IMR-90 (cell line): ENCODE data around the gene FSTL3. TPM values are rescaled to one million over a fixed set of nuclear protein-coding genes. Genes with fewer than 3 reads are reported as not detected.
A peak's percentile ranks its signal among the peaks of the same experiment; 100 is the strongest.

ENCODE experiments used
- ATAC-seq: fragments of 200-7000 bp; cut with Tn5 transposase; 2 replicates; pipeline ENCODE4 v1.9.1; 2020; ENCODE audit warnings: low read depth, mild to moderate bottlenecking, moderate library complexity
- BruUV-seq: library from RNA; stranded (reverse); fragments of 400-500 nt; replicated peaks from 2 replicates; lab custom pipeline; 2021; lab: Mats Ljungman, UMichigan
- CTCF ChIA-PET: fragments of 300-600 bp; formaldehyde crosslinking; extraction: SDS; loops from one replicate; lab custom pipeline; 2021; ENCODE audit warnings: antibody characterized with exemption; lab: Yijun Ruan, JAX
- POLR2A ChIA-PET: fragments of 300-600 bp; sonication (Branson Sonifier 250); formaldehyde crosslinking; loops from one replicate; lab custom pipeline; 2022; ENCODE audit warnings: antibody characterized with exemption; ENCODE audit not compliant: unreplicated experiment; lab: Charles Lee
- DNase-seq: peaks from one replicate; pipeline ENCODE4 v3.0.0; 2013
- H2AFZ ChIP-seq: replicated peaks from 2 replicates; pipeline ENCODE3; 2013; ENCODE audit warnings: low read length, mild to moderate bottlenecking; ENCODE audit not compliant: poor library complexity
- H2AK5ac ChIP-seq: 2 replicates; pipeline ENCODE4 v1.6.1; 2013; ENCODE audit warnings: low read depth, low read length, inconsistent platforms
- H2AK9ac ChIP-seq: replicated peaks from 2 replicates; pipeline ENCODE3; 2013; ENCODE audit warnings: mild to moderate bottlenecking, low read depth, low read length, moderate library complexity; ENCODE audit not compliant: poor library complexity
- H2BK120ac ChIP-seq: 2 replicates; pipeline ENCODE4 v1.6.1; 2013; ENCODE audit warnings: low read depth, low read length, inconsistent platforms
- H2BK15ac ChIP-seq: 3 replicates; pipeline ENCODE4 v1.6.1; 2013; ENCODE audit warnings: low read depth, low read length, inconsistent platforms
- H2BK20ac ChIP-seq: 2 replicates; pipeline ENCODE4 v1.6.1; 2013; ENCODE audit warnings: low read depth, mild to moderate bottlenecking, inconsistent platforms, low read length, moderate library complexity
- H2BK5ac ChIP-seq: 2 replicates; pipeline ENCODE4 v1.6.1; 2013; ENCODE audit warnings: mild to moderate bottlenecking, low read depth, low read length, inconsistent platforms; ENCODE audit not compliant: poor library complexity, severe bottlenecking
- H3K14ac ChIP-seq: replicated peaks from 2 replicates; pipeline ENCODE4 v1.6.1; 2013; ENCODE audit warnings: low read depth, low read length, inconsistent platforms
- H3K18ac ChIP-seq: 2 replicates; pipeline ENCODE4 v1.6.1; 2013; ENCODE audit warnings: low read depth, low read length, control low read depth
- H3K23ac ChIP-seq: 2 replicates; pipeline ENCODE4 v1.6.1; 2013; ENCODE audit warnings: low read depth, low read length, inconsistent platforms
- H3K27ac ChIP-seq: 2 replicates; pipeline ENCODE4 v1.5.1; 2013; ENCODE audit warnings: mild to moderate bottlenecking, control low read depth, low read length; ENCODE audit not compliant: insufficient read depth
- H3K27me3 ChIP-seq: 2 replicates; pipeline ENCODE4 v1.6.1; 2013; ENCODE audit warnings: low read length; ENCODE audit not compliant: control insufficient read depth, insufficient read depth
- H3K36me3 ChIP-seq: 2 replicates; pipeline ENCODE4 v1.6.1; 2013; ENCODE audit warnings: low read length, mixed read lengths; ENCODE audit not compliant: control insufficient read depth, insufficient read depth
- H3K4ac ChIP-seq: 2 replicates; pipeline ENCODE4 v1.6.1; 2013; ENCODE audit warnings: low read depth, low read length, inconsistent platforms
- H3K4me1 ChIP-seq: 2 replicates; pipeline ENCODE4 v1.6.1; 2013; ENCODE audit warnings: low read length, mixed read lengths; ENCODE audit not compliant: control insufficient read depth, insufficient read depth
- H3K4me2 ChIP-seq: 2 replicates; pipeline ENCODE4 v1.6.1; 2013; ENCODE audit warnings: low read depth, mild to moderate bottlenecking, control low read depth, low read length, moderate library complexity
- H3K4me3 ChIP-seq: 2 replicates; pipeline ENCODE4 v1.5.1; 2013; ENCODE audit warnings: low read depth, mild to moderate bottlenecking, control low read depth, low read length, moderate library complexity; ENCODE audit not compliant: insufficient read depth
- H3K56ac ChIP-seq: 2 replicates; pipeline ENCODE4 v1.6.1; 2013; ENCODE audit warnings: low read length, inconsistent platforms; ENCODE audit not compliant: insufficient read depth; ENCODE audit errors: extremely low read depth
- H3K79me1 ChIP-seq, 2 experiments: 2 replicates each; pipeline ENCODE4 v1.6.1; 2013; ENCODE audit warnings: low read length in 2 of 2, inconsistent platforms in 1 of 2, low read depth in 1 of 2
- H3K9ac ChIP-seq: 2 replicates; pipeline ENCODE4 v1.6.1; 2013; ENCODE audit warnings: low read depth, low read length, control low read depth
- H3K9me1 ChIP-seq: 2 replicates; pipeline ENCODE4 v1.6.1; 2013; ENCODE audit warnings: low read length, inconsistent platforms; ENCODE audit not compliant: insufficient read depth
- H3K9me3 ChIP-seq: 2 replicates; pipeline ENCODE4 v1.6.1; 2013; ENCODE audit warnings: low read length; ENCODE audit not compliant: control insufficient read depth, insufficient read depth
- H4K20me1 ChIP-seq: 2 replicates; pipeline ENCODE4 v1.6.1; 2013; ENCODE audit warnings: low read length, inconsistent platforms; ENCODE audit not compliant: insufficient read depth
- H4K5ac ChIP-seq: 2 replicates; pipeline ENCODE4 v1.6.1; 2013; ENCODE audit warnings: mild to moderate bottlenecking, low read depth, low read length, control low read depth
- H4K8ac ChIP-seq, 2 experiments: 2 replicates each; pipeline ENCODE4 v1.6.1; 2013; ENCODE audit warnings: low read depth in 2 of 2, low read length in 2 of 2, control low read depth in 1 of 2, inconsistent platforms in 1 of 2
- H4K91ac ChIP-seq: 2 replicates; pipeline ENCODE4 v1.6.1; 2013; ENCODE audit warnings: low read depth, low read length, inconsistent platforms; ENCODE audit not compliant: insufficient read depth
- BHLHE40 ChIP-seq: fragments of 150-350 bp; IDR thresholded peaks from 2 replicates; pipeline ENCODE4 v1.6.1; 2016; ENCODE audit warnings: mild to moderate bottlenecking, low read depth, low read length
- FOS ChIP-seq: fragments of 150-350 bp; IDR thresholded peaks from 2 replicates; pipeline ENCODE4 v1.6.1; 2016; ENCODE audit warnings: low read depth, low read length
- MAZ ChIP-seq: IDR thresholded peaks from 2 replicates; pipeline ENCODE4 v1.6.1; 2012; ENCODE audit warnings: low read depth, mild to moderate bottlenecking, low read length, improper control_type of control experiment, moderate library complexity, borderline replicate concordance
- MXI1 ChIP-seq: IDR thresholded peaks from 2 replicates; pipeline ENCODE4 v1.6.1; 2012; ENCODE audit warnings: low read depth, mild to moderate bottlenecking, low read length, moderate library complexity, borderline replicate concordance
- POLR2A ChIP-seq: IDR thresholded peaks from 2 replicates; pipeline ENCODE4 v1.6.1; 2012; ENCODE audit warnings: mild to moderate bottlenecking, low read depth, low read length
- SMC3 ChIP-seq: fragments of 150-350 bp; IDR thresholded peaks from 2 replicates; pipeline ENCODE4 v1.6.1; 2016; ENCODE audit warnings: low read depth, mild to moderate bottlenecking, antibody characterized with exemption, low read length, moderate library complexity
- USF2 ChIP-seq: fragments of 150-350 bp; IDR thresholded peaks from 2 replicates; pipeline ENCODE4 v1.6.1; 2017; ENCODE audit warnings: mild to moderate bottlenecking, antibody characterized with exemption, low read length, low read depth
- WGBS, 2 experiments: methylation state at CpG; one replicate each; pipeline versions ENCODE4 v1.1.5 to v1.1.7; 2013; ENCODE audit warnings: missing lambda C conversion rate in 2 of 2; ENCODE audit not compliant: insufficient read length in 1 of 2; ENCODE audit errors: extremely low coverage in 2 of 2; 5-methylcytosine and 5-hydroxymethylcytosine counted together
- dilution Hi-C: fragments of 300-500 bp; cut with HindIII; formaldehyde crosslinking; loops from one replicate; pipeline ENCODE4 v1.14.3; 2018; ENCODE audit warnings: low sequenced_read_pairs; ENCODE audit not compliant: unreplicated experiment
- in situ Hi-C: fragments of 300-500 bp; cut with MboI; formaldehyde crosslinking; loops from 3 replicates; pipeline ENCODE4 v1.14.3; 2019; ENCODE audit warnings: low sequenced_read_pairs, inconsistent platforms, mixed read lengths
- intact Hi-C: fragments of 100-400 bp; cut with micrococcal nuclease; formaldehyde crosslinking; loops from 2 replicates; pipeline ENCODE4 v1.10.0; 2022
- polyA plus RNA-seq, 3 experiments: library from polyadenylated mRNA; depleted of rRNA; stranded (reverse); fragments of >200 nt; gene quantifications; 2 replicates each; pipeline ENCODE4 v1.2.3, GENCODE V29; 2012; ENCODE audit warnings: low replicate concordance in 1 of 3
- total RNA-seq: library from RNA; depleted of rRNA; stranded (reverse); fragments of >200 nt; gene quantifications from 2 replicates; pipeline ENCODE4 v1.2.3, GENCODE V29; 2012

Gene FSTL3
- total and polyA plus RNA-seq, 2 of the 4 experiments (the other 2 are of a cell fraction), result 32.3 to 76.9 TPM

GRCh38 chr19:662962-663681 is 13.1 kb upstream of the FSTL3 start, which contains the start of gene RNF126:
Gene RNF126 (minus strand): TSS chr19:663214. CDS start chr19:663121, 93 bp downstream.
- H3K9ac ChIP-seq, result peak within 1 kb of the TSS; percentile 91
- H2AFZ ChIP-seq, result peak within 1 kb of the TSS; percentile 96
- H4K5ac ChIP-seq, result peak within 1 kb of the TSS; percentile 98
- H2BK120ac ChIP-seq, result peak within 1 kb of the TSS; percentile 52; the same call in 1 of the 2 replicates
- no peaks in the 10 kb centered on the region for H3K27me3 ChIP-seq
- dilution Hi-C loops (no loop called here), intact Hi-C loops (loop anchor here (2.0 to 10.0 kb wide), 4 partner anchors 30 to 249 kb away; partner anchors contain the start of genes POLRMT and R3HDM4), in situ Hi-C loops (no loop called here)
- peak within 1 kb of the TSS; percentile 83 for H3K14ac ChIP-seq
- 0 out of 3 replicates have a peak within 1 kb of the TSS, but pooled peaks have one; percentile 15 for H2BK15ac ChIP-seq
- DNase-seq (peak; percentile 88), ATAC-seq (peak; percentile 89)
- H2AK5ac ChIP-seq, result peak within 1 kb of the TSS; percentile 88
- ChIA-PET CTCF (no interaction called here), POLR2A (no interaction called here)
- H3K4me2 ChIP-seq, result peak within 1 kb of the TSS; percentile 95
- H3K36me3 ChIP-seq, result peaks cover 5% of the 10 kb centered on the region; the same call in 1 of the 2 replicates
- H3K4me1 ChIP-seq, result peaks cover 14% of the 10 kb centered on the region
- H3K56ac ChIP-seq, result peak within 1 kb of the TSS; percentile 48; the same call in 1 of the 2 replicates
- BruUV-seq, result no TSS peak
- no peaks in the 10 kb centered on the region for H3K9me3 ChIP-seq
- no peak within 1 kb of the TSS for H2BK20ac ChIP-seq
- peaks cover 42% of the 10 kb centered on the region for H4K20me1 ChIP-seq
- WGBS, 2 experiments, result 3% methylated on average over 27 of the region's 97 CpGs; no CpG with 5 or more reads in 1 of the 2 experiments
- H3K27ac ChIP-seq, result peak within 1 kb of the TSS; percentile 93
- peak within 1 kb of the TSS; percentile 70 for H4K91ac ChIP-seq
- peaks cover 0 to 35% of the 10 kb centered on the region in 2 experiments; a peak in 2 of 4 replicates for H3K79me1 ChIP-seq
- peak within 1 kb of the TSS; percentile 87 for H3K4me3 ChIP-seq
- peak within 1 kb of the TSS; percentile 82 to 97 for H4K8ac ChIP-seq
- H3K18ac ChIP-seq, result peak within 1 kb of the TSS; percentile 82
- peak within 1 kb of the TSS; percentile 91 for H3K4ac ChIP-seq
- peak within 1 kb of the TSS; percentile 85 for H2BK5ac ChIP-seq
- no peak for TF ChIP-seq FOS
- no peak for TF ChIP-seq SMC3
- no peak for TF ChIP-seq USF2
- peak; percentile 94 for TF ChIP-seq MAZ
- TF ChIP-seq BHLHE40, result peak; percentile 91
- TF ChIP-seq POLR2A, result peak; percentile 71; the same call in 1 of the 2 replicates
- TF ChIP-seq MXI1, result peak; percentile 83
- H3K9me1 ChIP-seq, result no peaks in the 10 kb centered on the region
- peak within 1 kb of the TSS; percentile 95 for H2AK9ac ChIP-seq
- H3K23ac ChIP-seq, result peak within 1 kb of the TSS; percentile 18; the same call in 1 of the 2 replicates
